Aortic smooth muscle cell (primary cell): ENCODE measurements around the gene EMC7. TPM values are rescaled to one million over a fixed set of nuclear protein-coding genes. Genes with fewer than 3 reads are reported as not detected.

ENCODE experiments used
- total RNA-seq: library from RNA; depleted of rRNA; stranded (reverse); fragments of >200 nt; gene quantifications from 2 replicates; pipeline ENCODE4 v1.2.3, GENCODE V29; 2014

The EMC7 gene
- total RNA-seq, result 41.4 and 43.9 TPM in 2 replicates

GRCh38 chr15:34101366-34102174 lies at the start of gene EMC7, which contains the start of gene PGBD4:
TSS of gene EMC7 (minus strand) at chr15:34101862. CDS start at chr15:34101839, 23 bp downstream.
TSS of gene PGBD4 (plus strand) at chr15:34102083. CDS start at chr15:34102532, 449 bp downstream.

DNA sequence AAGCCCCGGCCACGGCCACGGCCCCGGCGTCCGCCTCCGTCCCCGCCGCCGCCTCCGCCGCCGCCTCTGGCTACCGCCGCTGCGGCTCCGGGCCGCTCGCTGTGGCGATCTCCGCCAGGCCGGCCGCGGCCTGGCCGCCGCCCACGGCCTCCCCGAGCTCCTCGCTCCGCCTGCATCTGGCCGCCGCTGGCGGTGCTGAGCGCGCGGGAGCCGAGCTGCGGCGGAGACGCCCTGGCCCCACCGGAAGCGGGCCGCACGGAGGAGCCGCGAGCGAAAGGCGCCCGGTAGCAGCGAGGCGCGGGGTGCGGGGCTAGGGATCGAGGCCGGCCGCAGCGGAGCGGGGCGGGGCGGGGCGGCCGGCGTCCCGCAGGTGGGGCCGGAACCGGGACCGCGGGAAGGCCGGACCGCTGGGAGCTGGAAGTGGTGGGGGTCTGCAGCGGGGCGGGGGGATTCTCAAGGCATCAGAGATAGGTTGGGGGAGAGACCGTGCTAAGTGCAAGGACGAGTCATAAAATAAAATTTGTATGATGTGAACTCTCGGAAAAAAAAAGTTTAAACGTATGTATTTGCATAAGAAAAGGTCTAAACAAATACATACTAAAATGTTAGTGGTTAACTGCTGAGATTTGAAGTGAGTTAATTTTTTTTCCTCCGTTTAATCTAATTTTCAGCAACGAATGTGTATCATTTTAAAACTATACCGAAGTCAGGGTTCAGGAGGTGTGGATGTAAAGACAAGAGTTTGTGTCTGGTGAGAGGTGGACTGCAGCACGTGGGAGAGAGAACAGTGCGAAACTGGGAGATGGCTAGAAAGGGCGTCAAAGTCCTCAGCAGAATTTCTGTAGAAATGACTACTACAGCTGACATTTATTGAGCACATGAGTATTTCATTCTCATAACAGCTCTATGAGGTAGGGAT lies 62.5 kb downstream of the EMC7 start, which contains the start of gene AVEN:
TSS of gene AVEN (minus strand) at position 334 of the 919 bp plus-strand sequence. CDS start at position 176, 158 bp downstream.

Other genes with a start within 250 kb of the EMC7 start
- under 0.01 TPM in 1 of 2 replicates, not detected in the other for gene CHRM5, start 133.4 kb downstream of the EMC7 start, total RNA-seq
- gene AVEN, start 62.7 kb downstream of the EMC7 start, total RNA-seq, result 27.3 and 27.7 TPM in 2 replicates
- gene PGBD4, start 221 bp upstream of the EMC7 start, total RNA-seq, result 2.2 and 2.4 TPM in 2 replicates
- gene KATNBL1, start 108.2 kb upstream of the EMC7 start, total RNA-seq, result 28.7 and 33.4 TPM in 2 replicates
- 195 and 249 TPM in 2 replicates for gene EMC4, start 123.2 kb upstream of the EMC7 start, total RNA-seq
- gene SLC12A6, start 235.9 kb upstream of the EMC7 start, total RNA-seq, result 38.2 and 61.4 TPM in 2 replicates
- 247 and 255 TPM in 2 replicates for gene NOP10, start 241.3 kb upstream of the EMC7 start, total RNA-seq
- not detected in 2 replicates for gene NUTM1, start 241.5 kb upstream of the EMC7 start, total RNA-seq